H9 (cell line): Measurements from ENCODE around the gene PLG. TPM values are rescaled to one million over a fixed set of nuclear protein-coding genes. Genes with fewer than 3 reads are reported as not detected.

Source experiments
- DNase-seq: peaks from one replicate; pipeline ENCODE4 v3.0.0-alpha.2; 2017
- H2AFZ ChIP-seq: one replicate; pipeline ENCODE4 v1.6.1; 2013; ENCODE audit warnings: mild to moderate bottlenecking, low read length, control low read depth, moderate library complexity
- H2AK5ac ChIP-seq: 2 replicates; pipeline ENCODE4 v1.6.1; 2013; ENCODE audit warnings: low read length, control low read depth, mixed read lengths; ENCODE audit not compliant: insufficient read length
- H2BK120ac ChIP-seq: one replicate; pipeline ENCODE4 v1.6.1; 2013; ENCODE audit warnings: low read depth, mild to moderate bottlenecking, low read length, control low read depth, inconsistent platforms; ENCODE audit not compliant: poor library complexity, severe bottlenecking
- H2BK12ac ChIP-seq: 2 replicates; pipeline ENCODE4 v1.6.1; 2013; ENCODE audit warnings: low read length, control low read depth, mixed read lengths, low read depth; ENCODE audit not compliant: insufficient read length
- H2BK15ac ChIP-seq: 2 replicates; pipeline ENCODE4 v1.6.1; 2013; ENCODE audit warnings: low read depth, low read length, control low read depth
- H2BK20ac ChIP-seq: one replicate; pipeline ENCODE4 v1.6.1; 2013; ENCODE audit warnings: low read depth, mild to moderate bottlenecking, low read length, control low read depth, inconsistent platforms; ENCODE audit not compliant: poor library complexity, severe bottlenecking
- H2BK5ac ChIP-seq: 2 replicates; pipeline ENCODE4 v1.6.1; 2013; ENCODE audit warnings: low read length, control low read depth, mixed read lengths; ENCODE audit not compliant: insufficient read length
- H3K14ac ChIP-seq: 2 replicates; pipeline ENCODE4 v1.6.1; 2013; ENCODE audit warnings: low read length, control low read depth; ENCODE audit not compliant: insufficient read depth
- H3K18ac ChIP-seq: 2 replicates; pipeline ENCODE4 v1.6.1; 2013; ENCODE audit warnings: low read depth, mild to moderate bottlenecking, mixed read lengths, low read length, control low read depth; ENCODE audit not compliant: insufficient read length
- H3K23ac ChIP-seq: 2 replicates; pipeline ENCODE4 v1.6.1; 2013; ENCODE audit warnings: low read length, control low read depth, mixed read lengths, low read depth; ENCODE audit not compliant: insufficient read length
- H3K23me2 ChIP-seq: 2 replicates; pipeline ENCODE4 v1.6.1; 2013; ENCODE audit warnings: low read depth, mild to moderate bottlenecking, mixed read lengths, low read length, control low read depth; ENCODE audit not compliant: insufficient read length, poor library complexity, severe bottlenecking
- H3K27ac ChIP-seq: 2 replicates; pipeline ENCODE4 v1.5.1; 2013; ENCODE audit warnings: low read length, control low read depth, mixed read lengths, low read depth; ENCODE audit not compliant: insufficient read length
- H3K27me3 ChIP-seq: 2 replicates; pipeline ENCODE4 v1.6.1; 2013; ENCODE audit warnings: low read length, control low read depth, inconsistent platforms; ENCODE audit not compliant: insufficient read depth
- H3K4ac ChIP-seq: 2 replicates; pipeline ENCODE4 v1.6.1; 2013; ENCODE audit warnings: low read depth, mild to moderate bottlenecking, control low read depth, inconsistent platforms, low read length, moderate library complexity
- H3K4me1 ChIP-seq: 2 replicates; pipeline ENCODE4 v1.6.1; 2013; ENCODE audit warnings: low read length, control low read depth, inconsistent platforms; ENCODE audit not compliant: insufficient read depth
- H3K4me2 ChIP-seq: 2 replicates; pipeline ENCODE4 v1.6.1; 2013; ENCODE audit warnings: low read length, control low read depth, mixed read lengths; ENCODE audit not compliant: insufficient read length, insufficient read depth
- H3K56ac ChIP-seq: 2 replicates; pipeline ENCODE4 v1.6.1; 2013; ENCODE audit warnings: low read depth, mild to moderate bottlenecking, mixed read lengths, low read length, control low read depth; ENCODE audit not compliant: insufficient read length
- H3K79me1 ChIP-seq: 2 replicates; pipeline ENCODE4 v1.6.1; 2013; ENCODE audit warnings: low read depth, mild to moderate bottlenecking, moderate library complexity, low read length, control low read depth, inconsistent platforms; ENCODE audit not compliant: insufficient read depth, poor library complexity, severe bottlenecking
- H3K79me2 ChIP-seq: 2 replicates; pipeline ENCODE4 v1.6.1; 2013; ENCODE audit warnings: low read length, control low read depth, inconsistent platforms; ENCODE audit not compliant: insufficient read depth
- H3K9ac ChIP-seq: 2 replicates; pipeline ENCODE4 v1.6.1; 2013; ENCODE audit warnings: low read length, control low read depth, mixed read lengths; ENCODE audit not compliant: insufficient read length; ENCODE audit errors: extremely low read depth
- H3K9me3 ChIP-seq: one replicate; pipeline ENCODE4 v1.6.1; 2013; ENCODE audit warnings: low read depth, low read length, inconsistent platforms; ENCODE audit not compliant: control insufficient read depth
- H3T11ph ChIP-seq: one replicate; pipeline ENCODE4 v1.6.1; 2013; ENCODE audit warnings: mild to moderate bottlenecking, low read length, control low read depth, inconsistent platforms
- H4K20me1 ChIP-seq: one replicate; pipeline ENCODE4 v1.6.1; 2013; ENCODE audit not compliant: control insufficient read depth, insufficient read length, insufficient read depth
- H4K5ac ChIP-seq: 2 replicates; pipeline ENCODE4 v1.6.1; 2013; ENCODE audit warnings: low read depth, mild to moderate bottlenecking, mixed read lengths, low read length, control low read depth; ENCODE audit not compliant: insufficient read length
- H4K8ac ChIP-seq: replicated peaks from 2 replicates; pipeline ENCODE4 v1.6.1; 2013; ENCODE audit warnings: low read length, control low read depth, mixed read lengths, low read depth; ENCODE audit not compliant: insufficient read length
- H4K91ac ChIP-seq: 2 replicates; pipeline ENCODE4 v1.6.1; 2013; ENCODE audit warnings: low read depth, mild to moderate bottlenecking, moderate library complexity, mixed read lengths, low read length, control low read depth; ENCODE audit not compliant: insufficient read length
- H3K27ac Mint-ChIP-seq, 3 experiments: 2 replicates in 2 of 3; 3 replicates in 1 of 3; pipeline ENCODE4 v1.8.0; 2020 to 2021; ENCODE audit warnings: mixed read lengths in 3 of 3, mild to moderate bottlenecking in 1 of 3, moderate library complexity in 1 of 3
- H3K27me3 Mint-ChIP-seq: 2 replicates; pipeline ENCODE4 v1.8.0; 2021; ENCODE audit warnings: low read depth, mild to moderate bottlenecking, moderate library complexity, mixed read lengths
- H3K36me3 Mint-ChIP-seq, 3 experiments: 2 replicates in 2 of 3; 3 replicates in 1 of 3; pipeline ENCODE4 v1.8.0; 2020 to 2021; ENCODE audit warnings: low read depth in 3 of 3, mixed read lengths in 3 of 3; ENCODE audit not compliant: insufficient read depth in 1 of 3
- H3K4me1 Mint-ChIP-seq, 2 experiments: 2 replicates each; pipeline ENCODE4 v1.8.0; 2020; ENCODE audit warnings: mixed read lengths in 2 of 2
- H3K4me3 Mint-ChIP-seq, 2 experiments: 2 replicates in 1 of 2; 3 replicates in 1 of 2; pipeline ENCODE4 v1.8.0; 2020 to 2021; ENCODE audit warnings: mild to moderate bottlenecking in 2 of 2, mixed read lengths in 2 of 2, moderate library complexity in 1 of 2
- H3K9me3 Mint-ChIP-seq, 2 experiments: 2 replicates in 1 of 2; 3 replicates in 1 of 2; pipeline ENCODE4 v1.8.0; 2020; ENCODE audit warnings: mild to moderate bottlenecking in 2 of 2, mixed read lengths in 2 of 2, moderate library complexity in 1 of 2
- CTCF ChIP-seq: fragments of 200-600 bp; sonication (generic); conservative IDR thresholded peaks from 3 replicates; pipeline ENCODE4 v1.8.0; 2021; ENCODE audit warnings: antibody characterized with exemption, mild to moderate bottlenecking
- WGBS: extraction: QIAGEN DNeasy Blood & Tissue Kit; methylation state at CpG from one replicate; pipeline ENCODE4 v1.1.7; 2013; ENCODE audit warnings: missing lambda C conversion rate, low lambda C conversion rate, mixed read lengths; ENCODE audit not compliant: insufficient read length; ENCODE audit errors: extremely low coverage; 5-methylcytosine and 5-hydroxymethylcytosine counted together
- total RNA-seq: library from RNA; stranded (reverse); gene quantifications from 2 replicates; pipeline ENCODE4 v1.2.1, GENCODE V29; 2021

Gene PLG
- total RNA-seq, 1 experiment from 2014 or later = not detected

DNA sequence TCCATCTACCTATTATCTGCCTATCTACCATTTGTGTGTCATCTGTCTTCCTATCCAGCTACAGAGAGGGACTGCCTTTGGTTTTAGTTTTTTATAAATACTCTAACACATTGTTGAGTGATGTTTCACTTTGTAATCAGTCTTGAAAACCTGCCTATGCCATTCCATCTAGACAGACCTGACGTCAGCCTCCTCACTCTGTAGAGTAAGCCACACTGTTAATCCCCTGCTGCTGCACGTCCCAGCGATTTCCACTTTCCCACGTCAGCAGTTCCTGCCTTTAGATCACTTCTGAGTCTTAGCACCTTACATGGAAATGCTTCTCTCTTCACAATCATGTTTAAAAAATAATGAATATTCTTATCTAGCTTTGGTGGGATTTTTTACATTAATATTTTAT is 54.8 kb downstream of the PLG start:
- WGBS = no CpG with 5 or more reads among the region's 4 CpGs
- Histone ChIP-seq H4K91ac (no peak overlapping the region), H2BK12ac (no peak overlapping the region), H2AK5ac (no peak overlapping the region), H3K23me2 (no peaks in the 10 kb centered on the region), H2BK15ac (no peak overlapping the region), H3T11ph (no peak overlapping the region), H2BK5ac (no peak overlapping the region), H2BK20ac (no peak overlapping the region), H3K79me2 (no peaks in the 10 kb centered on the region), H3K4ac (no peak overlapping the region), H4K5ac (no peak overlapping the region), H3K4me1 (no peaks in the 10 kb centered on the region; the same call in 1 of the 2 replicates), H2BK120ac (no peak overlapping the region), H3K79me1 (no peaks in the 10 kb centered on the region), H2AFZ (no peak overlapping the region), H4K20me1 (no peaks in the 10 kb centered on the region), H3K4me2 (no peak overlapping the region), H3K27me3 (no peaks in the 10 kb centered on the region), H3K9ac (no peak overlapping the region), H3K27ac (no peak overlapping the region), H3K9me3 (no peaks in the 10 kb centered on the region), H3K56ac (no peak overlapping the region), H3K14ac (no peak overlapping the region), H3K23ac (no peak overlapping the region), H3K18ac (no peak overlapping the region), H4K8ac (no peak overlapping the region)
- H3K27ac Mint-ChIP-seq = no peak overlapping the region
- peaks cover 3 to 12% of the 10 kb centered on the region in 2 experiments; a peak in 4 of 5 replicates for H3K9me3 Mint-ChIP-seq
- TF ChIP-seq CTCF = no peak
- peaks cover 2% of the 10 kb centered on the region; the same call in 1 of the 2 replicates for H3K27me3 Mint-ChIP-seq
- H3K4me3 Mint-ChIP-seq = no peak overlapping the region
- DNase-seq = no peak
- H3K36me3 Mint-ChIP-seq = peaks cover 0 to 4% (median 2%) of the 10 kb centered on the region in 3 experiments; a peak in 1 of 7 replicates
- peaks cover 8 to 10% of the 10 kb centered on the region in 2 experiments for H3K4me1 Mint-ChIP-seq
